ENCODE results near the gene ATF7.

Gene ATF7

GRCh38 chr12:53536962-53537361 lies 89.2 kb downstream of the ATF7 start:
- no peak overlapping the region for H3K4me3 ChIP-seq (replicated peaks; ENCODE audit: low read depth, low read length)
- H3K36me3 ChIP-seq (ENCODE audit: control insufficient read depth, insufficient read depth, low read length): peaks cover 7% of the 10 kb centered on the region
- no peaks in the 10 kb centered on the region for H3K27me3 ChIP-seq (replicated peaks; ENCODE audit: control insufficient read depth, insufficient read depth, low read length)

GRCh38 chr12:53533471-53533870 lies 92.7 kb downstream of the ATF7 start:
- no peak overlapping the region for H3K4me3 ChIP-seq (replicated peaks; ENCODE audit: low read depth, low read length)
- H3K27me3 ChIP-seq (replicated peaks; ENCODE audit: control insufficient read depth, insufficient read depth, low read length): no peaks in the 10 kb centered on the region
- TF ChIP-seq CTCF (IDR thresholded peaks at IDR 0.05; ENCODE audit: insufficient read depth, low read length, poor library complexity, severe bottlenecking): no peak
- peaks cover 11% of the 10 kb centered on the region for H3K36me3 ChIP-seq (ENCODE audit: control insufficient read depth, insufficient read depth, low read length)
- no peak for DNase-seq (ENCODE audit: extremely low read depth, insufficient read length)

More at GRCh38 chr12:53536962-53537361, 89.2 kb downstream of the ATF7 start:
- no peak for DNase-seq (ENCODE audit: extremely low read depth, insufficient read length)
- TF ChIP-seq CTCF (IDR thresholded peaks at IDR 0.05; ENCODE audit: insufficient read depth, low read length, poor library complexity, severe bottlenecking): no peak

GRCh38 chr12:53532524-53533445 lies 93.4 kb downstream of the ATF7 start:
- DNase-seq (ENCODE audit: extremely low read depth, insufficient read length): no peak
- peaks cover 11% of the 10 kb centered on the region for H3K36me3 ChIP-seq (ENCODE audit: control insufficient read depth, insufficient read depth, low read length)
- no peak overlapping the region for H3K4me3 ChIP-seq (replicated peaks; ENCODE audit: low read depth, low read length)
- TF ChIP-seq CTCF (IDR thresholded peaks at IDR 0.05; ENCODE audit: insufficient read depth, low read length, poor library complexity, severe bottlenecking): no peak
- no peaks in the 10 kb centered on the region for H3K27me3 ChIP-seq (replicated peaks; ENCODE audit: control insufficient read depth, insufficient read depth, low read length)

GRCh38 chr12:53532021-53532420 lies 94.2 kb downstream of the ATF7 start:
- peaks cover 13% of the 10 kb centered on the region for H3K36me3 ChIP-seq (ENCODE audit: control insufficient read depth, insufficient read depth, low read length)
- no peak for DNase-seq (ENCODE audit: extremely low read depth, insufficient read length)
- no peak overlapping the region for H3K4me3 ChIP-seq (replicated peaks; ENCODE audit: low read depth, low read length)
- H3K27me3 ChIP-seq (replicated peaks; ENCODE audit: control insufficient read depth, insufficient read depth, low read length): no peaks in the 10 kb centered on the region
- no peak for TF ChIP-seq CTCF (IDR thresholded peaks at IDR 0.05; ENCODE audit: insufficient read depth, low read length, poor library complexity, severe bottlenecking)

GRCh38 chr12:53530920-53531319 lies 95.3 kb downstream of the ATF7 start:
- no peak for DNase-seq (ENCODE audit: extremely low read depth, insufficient read length)
- TF ChIP-seq CTCF (IDR thresholded peaks at IDR 0.05; ENCODE audit: insufficient read depth, low read length, poor library complexity, severe bottlenecking): no peak
- Histone ChIP-seq H3K36me3 (ENCODE audit: control insufficient read depth, insufficient read depth, low read length) (peaks cover 13% of the 10 kb centered on the region), H3K4me3 (replicated peaks; ENCODE audit: low read depth, low read length) (no peak overlapping the region), H3K27me3 (replicated peaks; ENCODE audit: control insufficient read depth, insufficient read depth, low read length) (no peaks in the 10 kb centered on the region)
